ENCODE measurements around the gene DNAJC5G.
A peak's percentile ranks its signal among the peaks of the same experiment; 100 is the strongest.

Gene DNAJC5G

GRCh38 chr2:27306573-27307286, 31.5 kb downstream of the DNAJC5G start:
- TF ChIP-seq, protein P1, sequence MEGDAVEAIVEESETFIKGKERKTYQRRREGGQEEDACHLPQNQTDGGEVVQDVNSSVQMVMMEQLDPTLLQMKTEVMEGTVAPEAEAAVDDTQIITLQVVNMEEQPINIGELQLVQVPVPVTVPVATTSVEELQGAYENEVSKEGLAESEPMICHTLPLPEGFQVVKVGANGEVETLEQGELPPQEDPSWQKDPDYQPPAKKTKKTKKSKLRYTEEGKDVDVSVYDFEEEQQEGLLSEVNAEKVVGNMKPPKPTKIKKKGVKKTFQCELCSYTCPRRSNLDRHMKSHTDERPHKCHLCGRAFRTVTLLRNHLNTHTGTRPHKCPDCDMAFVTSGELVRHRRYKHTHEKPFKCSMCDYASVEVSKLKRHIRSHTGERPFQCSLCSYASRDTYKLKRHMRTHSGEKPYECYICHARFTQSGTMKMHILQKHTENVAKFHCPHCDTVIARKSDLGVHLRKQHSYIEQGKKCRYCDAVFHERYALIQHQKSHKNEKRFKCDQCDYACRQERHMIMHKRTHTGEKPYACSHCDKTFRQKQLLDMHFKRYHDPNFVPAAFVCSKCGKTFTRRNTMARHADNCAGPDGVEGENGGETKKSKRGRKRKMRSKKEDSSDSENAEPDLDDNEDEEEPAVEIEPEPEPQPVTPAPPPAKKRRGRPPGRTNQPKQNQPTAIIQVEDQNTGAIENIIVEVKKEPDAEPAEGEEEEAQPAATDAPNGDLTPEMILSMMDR (IDR thresholded peaks at IDR 0.05; ENCODE audit: insufficient read depth, low read depth, low read length, missing control alignments), result no peak
- DNase-seq (ENCODE audit: low read depth), result no peak

GRCh38 chr2:27307287-27307544, 32.0 kb downstream of the DNAJC5G start:
- TF ChIP-seq, protein P1 (IDR thresholded peaks at IDR 0.05; ENCODE audit: insufficient read depth, low read depth, low read length, missing control alignments), result no peak
- no peak for DNase-seq (ENCODE audit: low read depth)
- no peak overlapping the region for H3K4me3 ChIP-seq (ENCODE audit: low read depth, low read length)

More at GRCh38 chr2:27306573-27307286, 31.5 kb downstream of the DNAJC5G start:
- H3K4me3 ChIP-seq (ENCODE audit: low read depth, low read length), result peak overlapping the region; percentile 17

DNA sequence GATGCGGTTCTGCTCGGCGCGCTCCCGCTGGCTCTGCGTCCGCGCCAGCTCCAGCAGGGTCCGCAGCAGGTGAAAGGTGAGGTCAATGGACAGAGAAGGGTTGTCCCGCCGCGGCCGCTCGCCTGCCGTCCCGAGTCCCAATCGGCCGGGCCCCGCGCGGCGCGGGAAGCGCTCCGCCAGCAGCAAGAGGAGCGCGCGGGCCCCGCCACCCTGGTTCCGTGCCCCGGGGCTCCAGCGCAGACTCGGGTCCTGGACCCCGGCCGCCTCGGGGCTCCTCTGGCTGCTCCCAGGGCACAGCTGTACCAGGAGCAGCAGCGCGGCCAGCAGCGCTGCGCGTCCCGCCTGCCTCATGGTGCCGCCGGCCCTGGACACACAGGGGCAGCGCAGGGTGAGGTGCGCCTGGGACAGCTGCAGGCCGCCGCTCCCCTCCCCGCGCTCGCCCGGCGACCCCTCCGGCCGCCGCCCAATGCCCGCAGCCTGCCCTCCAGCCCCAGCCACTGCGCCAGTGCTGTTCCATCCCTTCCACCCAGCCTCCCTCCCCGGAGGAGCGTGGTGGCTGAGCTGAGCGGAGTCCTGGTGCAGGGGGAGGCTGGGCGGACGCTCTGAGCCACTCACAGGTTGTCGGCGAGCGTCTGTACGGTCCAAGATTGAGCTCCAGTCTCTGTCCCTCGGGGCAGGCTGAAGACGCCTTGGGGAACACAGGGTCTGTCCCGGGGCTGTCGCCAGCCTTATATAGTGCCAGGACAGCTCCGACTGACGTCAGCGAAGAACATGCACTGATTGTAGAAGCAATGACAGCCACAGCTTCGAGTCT, 32.5 kb downstream of the DNAJC5G start:
- TF ChIP-seq, protein P1 (IDR thresholded peaks at IDR 0.05; ENCODE audit: insufficient read depth, low read depth, low read length, missing control alignments), result no peak
- no peak for DNase-seq (ENCODE audit: low read depth)
- H3K4me3 ChIP-seq (ENCODE audit: low read depth, low read length), result no peak overlapping the region

DNA sequence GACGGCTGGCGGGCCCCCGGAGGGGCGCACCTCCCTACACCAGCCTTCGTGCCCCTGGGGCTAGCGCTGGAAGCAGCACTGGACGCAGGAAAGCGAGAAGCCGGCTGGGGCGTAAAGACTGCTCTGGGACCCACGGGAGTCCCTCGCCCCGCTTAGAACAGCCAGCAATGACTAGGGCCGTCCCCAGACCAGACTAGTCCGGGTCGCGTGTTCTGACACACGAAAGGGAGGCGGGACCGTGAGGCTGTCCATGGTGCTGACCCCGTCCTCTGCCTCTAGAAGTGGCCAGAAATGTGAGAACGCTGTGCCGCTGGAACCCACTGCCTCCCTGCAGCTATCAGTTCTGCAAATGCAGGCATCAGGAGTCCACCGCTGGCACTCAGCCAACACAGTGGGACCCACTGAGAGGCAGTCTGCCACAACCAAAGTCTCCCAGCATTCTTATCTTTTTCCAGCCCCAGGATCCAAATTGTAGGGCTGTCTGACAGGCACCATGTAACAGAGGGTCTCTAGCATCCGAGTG, 33.2 kb downstream of the DNAJC5G start, which contains the start of gene UCN:
Gene UCN (minus strand): TSS at position 87 of the 523 bp plus-strand sequence. CDS start 550 bp downstream, outside the sequence.
- no peak within 1 kb of the TSS for H3K4me3 ChIP-seq (ENCODE audit: low read depth, low read length)
- TF ChIP-seq, protein P1 (IDR thresholded peaks at IDR 0.05; ENCODE audit: insufficient read depth, low read depth, low read length, missing control alignments), result no peak
- no peak for DNase-seq (ENCODE audit: low read depth)

GRCh38 chr2:27309651-27310050, 34.4 kb downstream of the DNAJC5G start:
- TF ChIP-seq, protein P1 (IDR thresholded peaks at IDR 0.05; ENCODE audit: insufficient read depth, low read depth, low read length, missing control alignments), result no peak
- no peak overlapping the region for H3K4me3 ChIP-seq (ENCODE audit: low read depth, low read length)
- no peak for DNase-seq (ENCODE audit: low read depth)

GRCh38 chr2:27312152-27312551, 36.9 kb downstream of the DNAJC5G start:
- DNase-seq (ENCODE audit: low read depth), result no peak
- no peak overlapping the region for H3K4me3 ChIP-seq (ENCODE audit: low read depth, low read length)
- TF ChIP-seq, protein P1 (IDR thresholded peaks at IDR 0.05; ENCODE audit: insufficient read depth, low read depth, low read length, missing control alignments), result no peak

All from GM12865 (cell line).